ENCODE results near the gene TMEM205. TPM values are rescaled to one million over a fixed set of nuclear protein-coding genes. Genes with fewer than 3 reads are reported as not detected.

The TMEM205 gene
- total and polyA plus RNA-seq, 2 of the 8 experiments (the other 6 are each of a cell fraction or from before 2014, with no cell fraction given) = 73.5 to 423 TPM

- H4K5ac ChIP-seq (ENCODE audit: insufficient read length, low read depth, low read length) = peak overlapping the region; percentile 31
- H2BK120ac ChIP-seq (replicated peaks; ENCODE audit: low read depth, low read length) = no peak overlapping the region
- peaks cover 24% of the 10 kb centered on the region for H3K23me2 ChIP-seq (ENCODE audit: low read depth, low read length)
- H4K20me1 ChIP-seq (replicated peaks in 1 of 2; ENCODE audit: control insufficient read depth in 1 of 2, insufficient read depth in 2 of 2, low read length in 2 of 2) = peaks cover 2 to 4% of the 10 kb centered on the region in 2 experiments
- FAIRE-seq (no peak), DNase-seq (ENCODE audit: low read depth in 1 of 2, low spot score in 2 of 2) (peak; percentile 93 to 95)
- no peaks in the 10 kb centered on the region for H3K79me2 ChIP-seq (ENCODE audit: control insufficient read depth in 1 of 2, insufficient read depth in 2 of 2, low read length in 2 of 2)
- peak overlapping the region; percentile 76; the same call in 1 of the 2 replicates for H3K27ac ChIP-seq (ENCODE audit: low read depth, low read length)
- H4K8ac ChIP-seq (ENCODE audit: extremely low read depth, insufficient read depth, low read length) = 0 out of 2 replicates have a peak overlapping the region, but pooled peaks have one; percentile 20
- ChIA-PET POLR2A (ENCODE audit: partially characterized antibody) (interaction anchor here (0.7 to 4.7 kb wide), 27 partner anchors 9 to 178 kb away, joined by 3 to 48 read pairs (median 5); partner anchors contain the start of genes ECSIT, ELAVL3, ELOF1 and ODAD3), CTCF (ENCODE audit: partially characterized antibody) (interaction anchor here (0.5 to 16.8 kb wide), 41 partner anchors 10 to 233 kb away, joined by 3 to 197 read pairs (median 6); partner anchors contain the start of genes CCDC159, CNN1, ELAVL3 and ODAD3)
- 4% methylated on average over 44 of the region's 54 CpGs; no CpG with 5 or more reads in 1 of the 2 experiments for WGBS, 2 experiments (ENCODE audit: extremely low coverage in 1 of 2, insufficient coverage in 1 of 2, insufficient read length in 1 of 2, insufficient replicate concordance in 2 of 2, low coverage in 1 of 2, low lambda C conversion rate in 2 of 2, missing lambda C conversion rate in 1 of 2)
- H3K14ac ChIP-seq (ENCODE audit: insufficient read length) = no peak overlapping the region
- no peaks in the 10 kb centered on the region for H3K9me3 ChIP-seq (ENCODE audit: insufficient read depth in 2 of 2, low read depth in 1 of 2, low read length in 1 of 2)
- peak overlapping the region; percentile 55 to 79 (median 69) for H3K4me3 ChIP-seq (ENCODE audit: extremely low read depth in 1 of 4, insufficient read depth in 2 of 4, low read depth in 3 of 4, low read length in 4 of 4)
- H2AFZ ChIP-seq (ENCODE audit: low read length) = peak overlapping the region; percentile 83
- no peaks in the 10 kb centered on the region for H3K27me3 ChIP-seq (replicated peaks in 1 of 4; ENCODE audit: control insufficient read depth in 3 of 4, extremely low read depth in 1 of 4, insufficient read depth in 3 of 4, low read length in 3 of 4)
- H3K4me1 ChIP-seq (replicated peaks in 1 of 4; ENCODE audit: control insufficient read depth in 3 of 4, insufficient read depth in 4 of 4, low read length in 3 of 4) = peaks cover 0 to 11% (median 5%) of the 10 kb centered on the region in 4 experiments; a peak in 5 of 7 replicates
- H3K79me1 ChIP-seq (ENCODE audit: low read depth, low read length) = peaks cover 2% of the 10 kb centered on the region; the same call in 1 of the 2 replicates
- no peak overlapping the region for H3K56ac ChIP-seq (replicated peaks; ENCODE audit: insufficient read length, low read depth, low read length)
- H4K91ac ChIP-seq (replicated peaks; ENCODE audit: insufficient read length, low read length) = peak overlapping the region; percentile 37
- peak overlapping the region; percentile 81; the same call in 1 of the 2 replicates for H2BK15ac ChIP-seq (ENCODE audit: low read length)
- peak overlapping the region; percentile 89; the same call in 1 of the 2 replicates for H3K18ac ChIP-seq (ENCODE audit: extremely low read depth, low read length)
- no peak overlapping the region for H3K4ac ChIP-seq (replicated peaks; ENCODE audit: insufficient read length, low read depth, low read length)
- peak overlapping the region; percentile 84 for H2BK5ac ChIP-seq (ENCODE audit: low read depth, low read length)
- H3K4me2 ChIP-seq (ENCODE audit: insufficient read depth in 1 of 2, low read depth in 2 of 2, low read length in 2 of 2) = peak overlapping the region; percentile 69 to 88
- H3K36me3 ChIP-seq (ENCODE audit: control insufficient read depth in 2 of 4, insufficient read depth in 4 of 4, low read length in 3 of 4) = no peaks in the 10 kb centered on the region
- no peak overlapping the region for H2BK20ac ChIP-seq (ENCODE audit: low read length)
- H2BK12ac ChIP-seq (ENCODE audit: low read depth, low read length) = peak overlapping the region; percentile 82
- H2AK5ac ChIP-seq (ENCODE audit: low read depth, low read length) = no peak overlapping the region
- H3K23ac ChIP-seq (ENCODE audit: insufficient read length) = no peak overlapping the region
- peak overlapping the region; percentile 35 to 60 (median 54) for H3K9ac ChIP-seq (replicated peaks in 1 of 4; ENCODE audit: extremely low read depth in 1 of 4, low read depth in 3 of 4, low read length in 3 of 4)
- TF ChIP-seq SRF (IDR thresholded peaks at IDR 0.05; ENCODE audit: low read depth, low read length) (no peak), CHD1 (IDR thresholded peaks at IDR 0.05; ENCODE audit: low read depth, low read length) (no peak), RAD21 (IDR thresholded peaks at IDR 0.05 in 1 of 2, conservative IDR thresholded peaks at IDR 0.05 in 1 of 2; ENCODE audit: low read depth in 2 of 2, low read length in 2 of 2) (peak; percentile 50 to 66), EP300 (IDR thresholded peaks at IDR 0.05; ENCODE audit: borderline replicate concordance in 1 of 2, low read depth in 2 of 2, low read length in 2 of 2) (no peak; a peak in 1 of 3 replicates), NRF1 (IDR thresholded peaks at IDR 0.05; ENCODE audit: low read depth, low read length) (no peak), SP4 (IDR thresholded peaks at IDR 0.05; ENCODE audit: low read length) (peak; percentile 89), CHD2 (IDR thresholded peaks at IDR 0.05; ENCODE audit: low read length) (peak; percentile 78), TAF7 (optimal IDR thresholded peaks at IDR 0.05; ENCODE audit: borderline replicate concordance, low read depth, low read length) (peak; percentile 79), SIN3A (conservative IDR thresholded peaks at IDR 0.05 in 1 of 2, IDR thresholded peaks at IDR 0.05 in 1 of 2; ENCODE audit: low read depth in 1 of 2, low read length in 2 of 2) (peak in 1 of 2 experiments; percentile 68; a peak in 1 of 4 replicates)
Observed at GRCh38 chr19:11380653-11381537, 34.8 kb upstream of the TMEM205 start.
